GM12872 (cell line): ENCODE data around the gene SEMA6B.
A peak's percentile ranks its signal among the peaks of the same experiment; 100 is the strongest.

Experiments
- CTCF ChIP-seq: IDR thresholded peaks from 3 replicates; pipeline ENCODE4 v1.5.1; 2011; ENCODE audit warnings: low read depth, mild to moderate bottlenecking, low read length, moderate library complexity; ENCODE audit not compliant: insufficient read depth

SEMA6B gene

GRCh38 chr19:4593409-4593851, 33.9 kb upstream of the SEMA6B start:
- TF ChIP-seq CTCF, result no peak

- no peak for TF ChIP-seq CTCF
Measured at GRCh38 chr19:4592445-4592844, 33.0 kb upstream of the SEMA6B start.

GRCh38 chr19:4591320-4591719, 31.8 kb upstream of the SEMA6B start:
- no peak for TF ChIP-seq CTCF

GRCh38 chr19:4590559-4590958, 31.1 kb upstream of the SEMA6B start:
- TF ChIP-seq CTCF, result no peak

- peak; percentile 80 for TF ChIP-seq CTCF
Measured at GRCh38 chr19:4589579-4590410, 30.3 kb upstream of the SEMA6B start.

GRCh38 chr19:4588291-4588761, 28.8 kb upstream of the SEMA6B start:
- no peak for TF ChIP-seq CTCF

- TF ChIP-seq CTCF, result no peak
Measured at GRCh38 chr19:4587527-4587926, 28.0 kb upstream of the SEMA6B start.
